Adipocyte (in vitro differentiated cells): ENCODE data around the gene MSH2.
"Not testable (repeated sequence)": the region's sequence is repeated elsewhere in the genome, so short reads cannot be mapped to it uniquely, and the experiment has no call there.

Source experiments
- DNase-seq: peaks from one replicate; pipeline ENCODE4 v3.0.0-alpha.2; 2015; ENCODE audit warnings: low read depth
- H3K27me3 ChIP-seq: replicated peaks from 2 replicates; pipeline ENCODE4 v1.7.0; 2013; ENCODE audit warnings: mild to moderate bottlenecking, low read length, moderate library complexity; ENCODE audit not compliant: control insufficient read depth, insufficient read depth
- H3K36me3 ChIP-seq: 2 replicates; pipeline ENCODE4 v1.7.0; 2013; ENCODE audit warnings: low read length, mild to moderate bottlenecking, moderate library complexity; ENCODE audit not compliant: control insufficient read depth, insufficient read depth, severe bottlenecking
- H3K4me1 ChIP-seq: 2 replicates; pipeline ENCODE4 v1.7.0; 2013; ENCODE audit warnings: mild to moderate bottlenecking, low read length, moderate library complexity; ENCODE audit not compliant: control insufficient read depth, insufficient read depth
- H3K4me3 ChIP-seq: 2 replicates; pipeline ENCODE4 v1.7.0; 2013; ENCODE audit warnings: mild to moderate bottlenecking, low read length, moderate library complexity
- H3K9ac ChIP-seq: 2 replicates; pipeline ENCODE4 v1.7.0; 2013; ENCODE audit warnings: mild to moderate bottlenecking, low read length, moderate library complexity
- H3K9me3 ChIP-seq: 2 replicates; pipeline ENCODE4 v1.7.0; 2013; ENCODE audit warnings: mild to moderate bottlenecking, low read length, moderate library complexity; ENCODE audit not compliant: control insufficient read depth

Gene MSH2

DNA sequence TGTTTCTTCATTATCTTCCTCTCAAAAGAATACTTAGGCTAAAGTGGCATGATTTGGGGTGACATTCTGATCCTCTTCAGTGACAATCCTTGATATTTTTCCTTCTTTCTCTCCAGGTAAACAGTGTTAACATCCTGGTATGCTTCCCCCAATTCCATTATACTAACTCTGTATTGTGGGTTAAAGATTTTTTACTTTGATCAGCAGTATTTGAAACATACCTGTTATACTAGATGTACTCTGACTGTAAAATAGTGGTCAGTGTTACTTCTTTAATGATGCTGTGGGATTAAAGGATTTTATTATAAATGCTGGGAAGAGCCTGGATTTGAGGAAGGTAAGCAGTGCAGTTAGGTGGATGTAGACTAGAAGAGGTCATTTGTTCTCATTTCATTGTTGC, 48.8 kb downstream of the MSH2 start:
- H3K4me1 ChIP-seq = no peaks in the 10 kb centered on the region
- no peak overlapping the region for H3K4me3 ChIP-seq
- no peaks in the 10 kb centered on the region for H3K9me3 ChIP-seq
- no peaks in the 10 kb centered on the region for H3K27me3 ChIP-seq
- no peak overlapping the region for H3K9ac ChIP-seq
- DNase-seq = no peak
- no peaks in the 10 kb centered on the region for H3K36me3 ChIP-seq

DNA sequence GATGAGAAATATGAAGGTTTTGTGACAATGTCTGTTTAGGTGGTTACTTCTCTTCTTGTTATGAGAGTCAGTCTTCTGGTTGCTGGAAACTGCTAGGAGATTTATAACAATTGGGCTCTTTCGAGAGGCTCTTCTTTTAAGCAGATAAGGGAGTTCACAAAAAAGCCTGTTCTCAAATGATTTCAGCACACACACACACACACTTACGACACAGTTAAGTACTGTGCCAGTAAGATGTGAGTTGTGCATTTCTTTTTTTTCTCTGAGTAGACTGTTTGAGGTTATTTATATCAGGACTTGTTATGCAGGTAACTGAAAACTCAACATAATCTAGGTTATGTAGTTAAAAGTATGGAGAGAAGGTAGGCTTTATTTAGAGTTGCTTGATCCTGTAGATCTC, 49.8 kb downstream of the MSH2 start:
- Histone ChIP-seq H3K9ac (no peak overlapping the region), H3K27me3 (no peaks in the 10 kb centered on the region), H3K4me1 (no peaks in the 10 kb centered on the region), H3K36me3 (no peaks in the 10 kb centered on the region), H3K4me3 (no peak overlapping the region), H3K9me3 (no peaks in the 10 kb centered on the region)
- DNase-seq = no peak

DNA sequence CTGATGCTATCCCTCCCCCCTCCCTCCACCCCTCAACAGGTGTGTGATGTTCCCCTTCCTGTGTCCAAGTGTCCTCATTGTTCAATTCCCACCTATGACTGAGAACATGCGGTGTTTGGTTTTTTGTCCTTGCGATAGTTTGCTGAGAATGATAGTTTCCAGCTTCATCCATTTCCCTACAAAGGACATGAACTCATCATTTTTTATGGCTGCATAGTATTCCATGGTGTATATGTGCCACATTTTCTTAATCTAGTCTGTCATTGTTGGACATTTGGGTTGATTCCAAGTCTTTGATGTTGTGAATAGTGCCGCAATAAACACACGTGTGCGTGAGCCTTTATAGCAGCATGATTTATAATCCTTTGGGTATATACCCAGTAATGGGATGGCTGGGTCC, 51.9 kb downstream of the MSH2 start:
- H3K36me3 ChIP-seq = not testable (repeated sequence)

DNA sequence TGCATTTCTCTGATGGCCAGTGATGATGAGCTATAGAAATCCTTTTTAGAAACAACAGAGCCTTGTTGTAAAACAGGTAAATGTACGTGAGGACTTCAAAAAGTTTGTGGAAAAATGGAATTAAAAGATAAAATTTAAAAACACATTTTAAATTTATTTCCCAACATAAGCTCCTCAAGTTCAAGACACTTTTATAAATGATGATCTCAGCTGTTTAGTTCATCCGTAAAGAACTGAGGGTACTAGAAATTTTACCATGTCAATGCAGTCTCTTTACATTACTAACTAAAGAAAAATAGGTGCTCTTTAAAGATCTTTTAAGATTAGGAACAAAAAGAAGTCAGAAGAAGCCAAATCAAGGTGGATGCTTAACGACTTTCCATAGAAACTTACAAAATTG, 52.5 kb downstream of the MSH2 start:
- no peaks in the 10 kb centered on the region for H3K36me3 ChIP-seq

More for the DNA sequence above, 51.9 kb downstream of the MSH2 start:
- not testable (repeated sequence) for H3K9ac ChIP-seq, H3K27me3 ChIP-seq, H3K4me1 ChIP-seq, DNase-seq, H3K4me3 ChIP-seq, H3K9me3 ChIP-seq

DNA sequence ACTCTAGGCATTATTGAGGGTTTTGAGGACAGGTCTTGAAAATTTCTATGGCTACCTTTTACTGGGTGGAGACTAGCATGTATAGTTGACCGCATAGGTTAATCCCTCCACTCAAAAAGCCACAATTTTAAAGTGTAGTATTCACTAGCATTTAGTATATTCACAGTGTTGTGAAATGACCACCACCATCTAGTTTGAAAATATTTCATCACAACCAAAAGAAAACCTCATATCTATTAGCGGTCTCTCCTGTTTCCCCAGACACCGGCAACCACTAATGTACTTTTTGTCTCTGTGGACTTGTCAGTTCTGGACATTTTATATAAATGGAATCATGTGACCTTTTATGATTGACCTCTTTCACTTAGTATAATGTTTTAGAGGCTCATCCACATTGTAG, 53.9 kb downstream of the MSH2 start:
- Histone ChIP-seq H3K27me3 (no peaks in the 10 kb centered on the region), H3K36me3 (no peaks in the 10 kb centered on the region), H3K9me3 (no peaks in the 10 kb centered on the region), H3K4me1 (no peaks in the 10 kb centered on the region), H3K9ac (no peak overlapping the region), H3K4me3 (no peak overlapping the region)
- DNase-seq = no peak

More for the DNA sequence above, 52.5 kb downstream of the MSH2 start:
- H3K27me3 ChIP-seq = no peaks in the 10 kb centered on the region
- no peaks in the 10 kb centered on the region for H3K9me3 ChIP-seq
- DNase-seq = no peak
- no peak overlapping the region for H3K4me3 ChIP-seq
- H3K9ac ChIP-seq = no peak overlapping the region
- H3K4me1 ChIP-seq = no peaks in the 10 kb centered on the region

DNA sequence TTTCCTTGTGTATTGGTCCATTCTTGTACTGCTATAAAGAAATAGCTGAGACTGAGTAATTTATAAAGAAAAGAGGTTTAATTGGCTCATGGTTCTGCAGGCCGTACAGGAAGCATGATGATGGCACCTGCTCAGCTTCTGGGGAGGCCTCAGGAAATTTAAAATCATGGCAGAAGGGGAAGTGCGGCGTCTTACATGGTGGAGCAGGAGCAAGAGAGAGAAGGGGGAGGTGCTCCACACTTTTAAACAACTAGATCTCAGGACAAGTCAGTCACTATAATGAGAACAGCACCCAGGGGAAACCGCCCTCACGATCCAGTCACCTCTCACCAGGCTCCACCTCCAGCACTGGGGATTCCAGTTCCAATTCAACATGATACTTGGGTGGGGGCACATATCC, 54.3 kb downstream of the MSH2 start:
- no peak overlapping the region for H3K4me3 ChIP-seq
- H3K4me1 ChIP-seq = no peaks in the 10 kb centered on the region
- H3K36me3 ChIP-seq = no peaks in the 10 kb centered on the region
- no peak for DNase-seq
- H3K27me3 ChIP-seq = no peaks in the 10 kb centered on the region
- H3K9me3 ChIP-seq = no peaks in the 10 kb centered on the region
- no peak overlapping the region for H3K9ac ChIP-seq

DNA sequence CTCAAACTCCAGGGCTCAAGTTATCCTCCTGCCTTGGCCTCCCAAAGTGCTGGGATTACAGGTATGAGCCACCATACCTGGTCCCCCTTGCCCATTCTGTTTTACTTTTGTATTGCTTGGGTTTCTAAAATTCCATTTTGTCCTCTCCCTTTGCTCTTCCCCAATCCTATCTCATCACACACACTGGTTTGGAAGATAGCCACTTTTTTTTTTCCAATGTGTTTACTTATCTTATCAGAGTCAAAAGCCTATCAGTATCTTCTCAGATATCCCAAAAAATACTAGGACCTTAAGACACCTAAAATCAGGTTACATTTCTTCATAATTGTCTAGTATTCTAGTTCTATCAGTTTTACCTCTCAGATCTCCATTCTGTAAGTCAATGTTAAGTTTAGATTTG, 56.1 kb downstream of the MSH2 start:
- no peak overlapping the region for H3K9ac ChIP-seq
- no peak for DNase-seq
- no peaks in the 10 kb centered on the region for H3K36me3 ChIP-seq
- no peaks in the 10 kb centered on the region for H3K9me3 ChIP-seq
- H3K27me3 ChIP-seq = no peaks in the 10 kb centered on the region
- no peak overlapping the region for H3K4me3 ChIP-seq
- H3K4me1 ChIP-seq = no peaks in the 10 kb centered on the region

DNA sequence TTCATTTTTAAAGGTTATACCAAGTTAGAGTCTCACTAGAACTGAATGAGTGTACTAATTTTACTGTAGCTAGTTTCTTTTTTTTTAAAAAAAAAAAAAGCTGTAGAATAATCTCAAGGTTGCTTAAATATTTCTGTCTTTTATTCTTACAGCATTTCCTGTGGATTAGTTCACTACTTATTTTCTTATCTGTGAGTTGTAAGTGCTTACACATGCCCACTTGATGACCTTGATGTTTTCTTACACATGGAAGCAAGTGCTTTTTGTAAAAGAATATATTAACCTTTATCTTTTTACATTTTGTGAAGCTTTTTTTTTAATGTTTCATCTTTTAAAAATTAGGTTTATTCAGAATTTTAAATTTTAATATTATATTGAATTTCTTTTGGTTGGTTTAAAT, 57.8 kb downstream of the MSH2 start:
- no peaks in the 10 kb centered on the region for H3K36me3 ChIP-seq
- no peak for DNase-seq
- no peak overlapping the region for H3K4me3 ChIP-seq
- H3K9me3 ChIP-seq = no peaks in the 10 kb centered on the region
- H3K9ac ChIP-seq = no peak overlapping the region
- no peaks in the 10 kb centered on the region for H3K27me3 ChIP-seq
- H3K4me1 ChIP-seq = no peaks in the 10 kb centered on the region

DNA sequence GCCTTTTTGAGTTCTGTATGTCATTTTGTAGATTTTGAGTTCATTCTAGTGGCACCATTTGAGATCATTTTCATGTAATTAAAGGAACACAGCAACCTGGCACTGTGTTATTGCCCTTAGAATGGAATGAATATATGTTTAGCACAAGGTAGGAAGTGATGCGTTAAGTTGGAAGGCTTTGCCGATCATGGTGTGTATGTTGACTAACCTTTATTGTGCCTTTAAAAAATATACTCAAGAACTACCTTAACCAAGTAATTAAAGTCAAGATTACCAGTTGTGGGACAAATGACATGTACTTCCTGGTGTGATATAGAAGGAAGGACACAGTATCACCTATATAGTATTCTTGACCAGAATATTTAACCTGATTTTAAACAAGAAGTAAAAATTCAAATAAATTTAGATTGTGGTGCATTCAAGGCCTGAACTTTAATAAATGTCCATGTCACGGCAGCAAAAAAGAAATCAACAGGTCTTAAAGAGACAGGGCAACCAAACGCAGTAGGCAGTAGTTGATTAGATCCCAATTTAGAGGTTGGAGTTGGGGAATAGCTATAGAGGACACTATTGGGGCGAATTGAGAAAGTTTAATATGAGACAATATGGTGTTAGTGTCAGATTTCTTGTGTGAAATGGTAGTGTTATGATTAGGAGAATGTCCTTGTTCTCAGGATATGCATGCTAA, 68.6 kb downstream of the MSH2 start:
- Histone ChIP-seq H3K9ac (no peak overlapping the region), H3K27me3 (no peaks in the 10 kb centered on the region), H3K36me3 (no peaks in the 10 kb centered on the region), H3K9me3 (no peaks in the 10 kb centered on the region), H3K4me3 (no peak overlapping the region), H3K4me1 (no peaks in the 10 kb centered on the region)
- DNase-seq = no peak

DNA sequence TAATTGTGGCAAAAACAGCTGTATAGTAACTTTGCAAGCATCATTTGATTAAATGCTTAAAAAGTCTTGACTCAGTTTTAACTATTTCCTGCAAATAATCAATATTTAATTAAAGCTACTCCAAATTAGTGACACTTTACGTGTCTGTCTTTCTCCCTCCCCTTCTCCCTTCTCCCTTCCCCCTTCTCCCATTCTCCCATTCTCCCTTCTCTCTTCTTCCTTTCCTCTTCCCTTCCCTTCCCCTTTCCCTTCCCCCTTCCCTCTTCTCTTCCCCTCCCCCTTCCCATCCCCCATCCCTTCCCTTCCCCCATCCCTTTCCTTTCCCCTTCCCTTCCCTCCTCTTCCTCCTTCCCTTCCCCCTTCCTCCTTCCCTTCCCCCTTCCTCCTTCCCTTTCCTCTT, 76.9 kb downstream of the MSH2 start:
- H3K9ac ChIP-seq = no peak overlapping the region
- no peaks in the 10 kb centered on the region for H3K9me3 ChIP-seq
- H3K4me3 ChIP-seq = no peak overlapping the region
- H3K4me1 ChIP-seq = no peaks in the 10 kb centered on the region
- H3K36me3 ChIP-seq = peaks cover 4% of the 10 kb centered on the region
- no peak for DNase-seq
- no peaks in the 10 kb centered on the region for H3K27me3 ChIP-seq

DNA sequence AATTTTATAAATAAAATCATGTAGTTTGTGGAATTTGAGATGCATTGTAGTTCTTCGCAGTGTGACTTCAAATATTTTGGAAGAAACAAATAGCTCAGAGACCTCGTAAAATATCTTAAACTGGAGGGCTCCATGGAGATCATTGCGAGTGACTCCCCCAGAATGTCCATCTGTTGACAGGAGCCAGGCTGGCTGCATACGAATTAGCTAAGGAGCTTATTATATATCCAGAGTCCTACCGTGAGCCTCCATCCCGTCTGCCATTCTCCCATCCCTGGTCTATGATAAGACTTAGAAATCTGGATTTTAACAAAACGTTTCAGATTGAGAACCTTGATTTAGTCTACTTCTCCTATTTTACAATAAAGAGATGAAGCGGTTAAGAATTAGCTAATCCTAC, 80.2 kb downstream of the MSH2 start:
- DNase-seq = no peak
- no peaks in the 10 kb centered on the region for H3K27me3 ChIP-seq
- peaks cover 8% of the 10 kb centered on the region for H3K4me1 ChIP-seq
- no peaks in the 10 kb centered on the region for H3K9me3 ChIP-seq
- H3K9ac ChIP-seq = no peak overlapping the region
- H3K4me3 ChIP-seq = no peak overlapping the region
- peaks cover 4% of the 10 kb centered on the region for H3K36me3 ChIP-seq

DNA sequence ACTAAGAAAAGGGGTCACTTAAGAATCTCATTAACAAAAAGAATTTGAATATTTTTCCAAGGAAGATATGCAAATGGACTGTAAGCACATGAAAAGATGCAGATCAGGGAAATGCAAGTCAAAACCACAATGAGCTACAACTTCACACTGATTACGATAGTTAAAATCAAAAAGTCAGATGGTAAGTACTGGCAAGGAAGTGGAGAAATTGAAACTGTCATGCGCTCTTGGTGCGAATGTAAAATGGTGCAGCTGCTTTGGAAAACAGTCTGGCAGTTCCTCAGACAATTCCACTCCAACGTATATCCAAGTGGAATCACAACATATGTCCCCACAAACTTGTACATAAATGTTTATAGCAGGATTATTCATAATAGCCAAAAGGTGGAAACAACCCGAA, 81.4 kb downstream of the MSH2 start:
- Histone ChIP-seq H3K27me3 (no peaks in the 10 kb centered on the region), H3K4me3 (no peak overlapping the region), H3K9me3 (no peaks in the 10 kb centered on the region), H3K9ac (no peak overlapping the region), H3K4me1 (peaks cover 18% of the 10 kb centered on the region), H3K36me3 (no peaks in the 10 kb centered on the region)
- DNase-seq = no peak
